Amniotic stem cell (primary cell): ENCODE measurements around the gene EXOSC3.
A peak's percentile ranks its signal among the peaks of the same experiment; 100 is the strongest.
"Not testable (repeated sequence)": the region's sequence is repeated elsewhere in the genome, so short reads cannot be mapped to it uniquely, and the experiment has no call there.

ENCODE experiments used
- DNase-seq: peaks from one replicate; lab custom pipeline; 2025; lab: John Stamatoyannopoulos, UW

EXOSC3 gene

GRCh38 chr9:37775216-37775919, 9.5 kb downstream of the EXOSC3 start:
- DNase-seq: no peak

DNA sequence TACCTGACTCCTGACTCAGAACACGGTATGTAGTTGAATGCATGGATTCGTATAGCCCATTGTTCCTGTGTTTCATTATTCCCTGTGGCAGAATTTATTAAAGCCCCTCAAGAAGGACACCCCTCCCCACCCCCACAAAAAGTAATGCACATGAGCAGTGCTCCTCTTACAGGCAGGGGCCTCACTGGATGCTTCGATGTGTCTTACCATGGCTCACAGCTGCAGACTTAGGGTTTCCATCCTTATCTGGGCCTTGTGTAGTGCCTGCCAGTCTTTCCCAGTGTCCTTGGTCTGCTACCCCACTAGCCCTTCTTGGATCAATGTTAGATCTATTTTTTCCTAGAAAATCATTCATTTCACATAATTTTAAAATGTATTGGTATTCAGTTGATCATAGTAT, 14.9 kb downstream of the EXOSC3 start:
- DNase-seq: no peak

GRCh38 chr9:37769306-37769705, 15.6 kb downstream of the EXOSC3 start:
- DNase-seq: no peak

DNA sequence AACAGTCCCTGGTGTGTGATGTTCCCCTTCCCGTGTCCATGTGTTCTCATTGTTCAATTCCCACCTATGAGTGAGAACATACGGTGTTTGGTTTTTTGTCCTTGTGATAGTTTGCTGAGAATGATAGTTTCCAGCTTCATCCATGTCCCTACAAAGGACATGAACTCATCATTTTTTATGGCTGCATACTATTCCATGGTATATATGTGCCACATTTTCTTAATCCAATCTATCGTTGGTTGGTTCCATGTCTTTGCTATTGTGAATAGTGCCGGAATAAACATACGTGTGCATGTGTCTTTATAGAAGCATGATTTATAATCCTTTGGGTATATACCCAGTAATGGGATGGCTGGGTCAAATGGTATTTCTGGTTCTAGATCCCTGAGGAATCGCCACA, 19.6 kb downstream of the EXOSC3 start:
- not testable (repeated sequence) for DNase-seq

- DNase-seq: no peak
Measured at GRCh38 chr9:37761511-37761910, 23.4 kb downstream of the EXOSC3 start.

DNA sequence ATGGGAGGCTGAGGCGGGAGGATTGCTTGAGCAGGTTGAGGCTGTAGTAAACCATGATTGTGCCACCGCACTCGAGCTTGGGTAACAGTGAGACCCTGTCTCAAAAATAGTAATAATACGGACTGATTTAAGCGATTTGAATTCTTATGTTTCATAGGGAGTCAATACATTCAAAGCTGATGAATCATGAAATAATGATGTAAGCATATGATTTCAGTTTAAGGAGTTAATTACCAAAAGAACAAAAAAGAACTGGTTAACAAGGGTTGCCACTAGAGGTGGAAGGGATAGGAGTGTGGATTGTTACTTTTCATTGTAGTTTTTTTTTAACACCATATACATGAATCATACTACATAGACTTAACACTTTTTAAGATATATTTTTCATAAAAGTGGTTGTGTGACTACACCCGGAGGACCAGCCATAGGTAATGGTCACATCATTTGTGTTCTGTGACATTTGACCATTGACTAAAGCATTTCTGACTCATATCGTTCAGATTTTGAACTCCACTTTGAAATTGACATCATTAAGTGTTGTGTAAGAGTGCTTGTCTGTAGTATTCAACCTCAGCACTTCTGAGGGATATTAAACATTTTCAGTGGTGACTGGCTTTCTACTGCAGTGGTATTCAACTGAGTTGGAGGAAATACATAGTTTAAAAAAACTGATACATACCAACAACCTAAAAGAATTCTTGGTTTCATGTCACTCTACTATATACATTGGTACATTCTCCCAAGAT, 24.3 kb downstream of the EXOSC3 start:
- DNase-seq: no peak

GRCh38 chr9:37758747-37759146, 26.1 kb downstream of the EXOSC3 start:
- no peak for DNase-seq

DNA sequence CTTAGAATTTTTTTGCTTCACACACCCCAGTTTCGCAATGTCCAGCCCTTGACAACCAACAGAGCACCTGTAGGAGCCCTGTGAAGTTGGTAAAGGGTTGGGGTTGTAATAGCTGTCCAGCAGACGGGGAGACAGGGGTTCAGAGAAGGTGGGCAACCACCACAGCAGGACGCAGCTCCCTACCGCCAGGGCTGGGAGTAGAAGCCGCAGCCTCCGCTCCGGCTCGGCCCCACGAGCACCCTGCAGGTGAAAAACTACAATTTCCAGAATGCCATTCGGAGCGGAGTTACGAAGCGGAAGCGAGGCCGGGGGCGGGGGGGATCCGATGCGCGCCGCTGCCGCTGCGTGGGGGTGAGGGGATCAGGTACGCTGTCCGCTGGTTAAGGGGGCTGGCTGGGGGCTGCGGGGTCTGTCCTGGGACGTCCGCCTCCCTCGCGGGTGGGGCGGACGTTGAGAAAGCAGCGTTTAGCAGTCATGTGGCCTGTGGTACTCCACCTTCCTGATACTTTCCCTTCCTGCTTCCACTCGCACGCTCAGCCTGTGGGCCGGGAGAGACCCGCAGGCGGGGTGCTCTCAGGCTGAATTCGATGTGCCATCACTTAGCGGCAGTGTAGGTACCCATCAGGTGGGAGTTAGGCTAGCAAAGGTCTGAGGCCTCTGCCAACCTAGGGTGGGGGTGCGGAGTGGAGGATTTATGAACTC, 31.2 kb downstream of the EXOSC3 start, which contains the start of gene TRMT10B:
TRMT10B (plus strand) TSS at position 317 of the 702 bp plus-strand sequence. CDS start 8,127 bp downstream, outside the sequence.
- DNase-seq: no peak

DNA sequence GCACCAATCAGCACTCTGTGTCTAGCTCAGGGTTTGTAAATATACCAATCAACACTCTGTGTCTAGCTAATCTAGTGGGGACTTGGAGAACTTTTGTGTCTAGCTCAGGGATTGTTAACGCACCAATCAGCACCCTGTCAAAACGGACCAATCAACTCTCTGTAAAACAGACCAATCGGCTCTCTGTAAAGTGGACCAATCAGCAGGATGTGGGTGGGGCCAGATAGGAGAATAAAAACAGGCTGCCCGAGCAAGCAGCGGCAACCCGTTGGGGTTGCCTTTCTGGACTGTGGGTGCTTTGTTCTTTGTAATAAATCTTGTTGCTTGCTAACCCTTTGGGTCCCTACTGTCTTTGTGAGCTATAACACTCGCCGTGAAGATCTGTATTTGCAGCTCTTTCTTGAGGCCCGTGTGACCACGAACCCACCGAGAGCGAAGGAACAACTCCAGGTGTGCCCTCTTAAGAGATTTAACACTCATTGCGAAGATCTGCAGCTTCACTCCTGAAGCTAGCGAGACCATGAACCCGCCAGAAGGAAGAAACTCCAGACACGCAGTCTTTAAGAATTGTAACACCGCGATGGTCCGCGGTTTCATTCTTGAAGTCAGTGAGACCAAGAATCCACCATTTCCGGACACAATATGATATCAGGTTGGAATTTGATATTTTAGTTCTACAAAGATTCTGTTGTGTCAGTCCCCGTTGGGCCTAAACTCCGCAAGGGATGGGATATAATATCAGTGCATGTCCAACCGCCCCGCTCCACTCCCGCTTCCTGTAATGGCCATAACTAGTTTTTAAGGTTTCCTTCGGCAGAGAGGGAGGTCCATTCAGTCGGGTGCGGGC, 32.0 kb downstream of the EXOSC3 start:
- DNase-seq: no peak

- not testable (repeated sequence) for DNase-seq
Measured at GRCh38 chr9:37752112-37752511, 32.8 kb downstream of the EXOSC3 start.

GRCh38 chr9:37751704-37752103, 33.2 kb downstream of the EXOSC3 start:
- DNase-seq: not testable (repeated sequence)

DNA sequence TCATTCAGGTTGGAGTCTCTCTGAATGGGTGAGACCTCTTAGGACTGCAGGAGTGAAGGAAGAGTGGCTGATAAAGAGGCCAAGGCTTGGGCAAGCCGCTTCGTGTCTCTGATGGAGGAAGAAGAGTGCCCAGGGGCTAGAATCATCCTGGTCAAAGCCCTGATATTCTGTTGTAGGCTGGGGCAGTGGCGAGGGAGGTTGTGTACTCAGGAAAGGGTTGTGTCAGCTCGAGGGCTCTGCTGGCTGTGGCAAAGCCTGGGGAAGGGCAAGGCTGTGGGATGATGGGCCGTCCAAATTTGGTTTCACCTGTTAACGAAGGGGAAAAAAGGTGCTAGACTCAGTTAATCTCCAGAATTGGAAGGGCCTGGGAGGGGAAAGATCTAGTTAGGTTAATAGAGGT, 33.7 kb downstream of the EXOSC3 start:
- DNase-seq: no peak

DNA sequence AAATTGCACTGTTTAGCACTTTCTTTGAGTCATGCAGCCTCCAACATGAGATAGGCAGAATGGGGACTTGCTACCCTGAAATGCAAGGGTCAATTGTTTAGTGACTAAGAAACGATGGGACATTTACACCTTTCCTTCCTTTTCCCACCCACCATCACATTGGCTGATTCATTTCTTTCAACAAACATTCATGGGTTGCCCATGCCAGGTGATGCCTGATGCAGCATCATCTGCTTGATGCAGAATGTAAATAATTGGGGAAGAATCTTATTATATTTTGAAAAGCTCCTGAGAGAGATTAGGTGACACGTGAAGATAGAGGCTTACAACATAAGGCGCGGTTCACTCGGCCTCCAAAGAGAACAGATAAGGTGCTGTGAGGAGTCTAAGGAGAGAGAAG, 35.7 kb downstream of the EXOSC3 start:
- DNase-seq: no peak

DNA sequence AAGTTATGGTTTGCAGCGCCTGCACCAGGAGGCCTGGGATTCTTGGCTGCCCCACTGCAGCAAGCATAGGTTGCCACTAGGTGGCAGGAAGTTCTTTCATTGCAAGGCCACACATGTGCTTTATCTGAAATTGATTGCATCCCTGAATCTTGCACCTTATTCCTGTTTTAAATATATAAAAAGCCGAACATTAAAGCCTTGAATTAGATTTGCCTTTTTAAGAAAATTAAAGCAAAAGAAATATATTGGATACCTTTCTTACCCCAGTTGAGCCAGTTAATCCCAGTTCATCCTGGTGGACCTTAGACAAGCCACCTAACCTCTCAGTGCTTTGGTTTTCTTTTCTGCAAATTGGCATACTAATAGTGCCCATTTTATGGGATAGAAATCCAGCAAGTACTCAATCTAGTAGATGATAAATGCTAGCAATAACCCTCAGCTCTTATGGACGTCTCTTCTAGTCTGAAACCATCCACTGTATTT, 37.6 kb downstream of the EXOSC3 start:
- DNase-seq: peak; percentile 51

DNA sequence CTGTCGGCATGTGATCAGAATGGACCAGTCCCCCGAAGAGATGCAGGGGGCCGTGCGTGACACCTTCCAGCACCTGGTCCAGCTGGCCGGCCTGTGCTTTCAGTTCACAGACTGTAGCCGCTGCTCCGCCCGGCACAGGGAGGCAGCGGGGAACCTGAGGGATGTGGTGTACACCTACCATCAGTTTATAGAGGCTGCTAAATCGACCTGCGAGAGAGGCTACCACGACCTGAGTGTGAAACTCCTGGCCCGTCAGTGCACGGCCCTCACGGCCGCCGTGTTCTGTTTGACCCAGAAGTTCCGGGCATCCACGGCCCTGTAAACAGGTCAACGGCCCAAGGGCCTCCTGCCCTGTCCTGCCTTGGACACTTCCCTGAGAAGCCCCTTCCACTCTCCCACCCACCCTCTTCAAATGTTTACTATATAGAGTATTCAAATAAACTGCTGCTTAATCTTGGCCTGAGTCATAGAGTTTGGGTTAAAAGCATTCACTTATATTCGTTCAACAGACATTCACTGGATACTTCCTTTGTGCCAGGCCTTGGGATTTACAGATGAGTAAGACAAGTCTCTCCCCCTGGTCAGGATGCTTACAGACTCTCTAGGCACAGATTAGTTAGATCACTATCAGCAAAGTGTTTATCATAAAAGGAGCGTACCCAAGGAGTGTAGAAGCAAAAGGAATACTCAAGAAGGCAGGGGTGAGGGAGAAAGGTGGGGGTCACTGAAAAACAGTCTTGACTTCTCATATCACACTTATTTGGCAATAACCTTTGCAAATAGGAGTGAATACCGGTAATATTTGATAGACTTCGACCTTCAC, 38.2 kb downstream of the EXOSC3 start:
- no peak for DNase-seq

GRCh38 chr9:37745970-37746369, 38.9 kb downstream of the EXOSC3 start:
- DNase-seq: no peak

- DNase-seq: no peak
Measured at GRCh38 chr9:37740631-37741328, 44.1 kb downstream of the EXOSC3 start.

DNA sequence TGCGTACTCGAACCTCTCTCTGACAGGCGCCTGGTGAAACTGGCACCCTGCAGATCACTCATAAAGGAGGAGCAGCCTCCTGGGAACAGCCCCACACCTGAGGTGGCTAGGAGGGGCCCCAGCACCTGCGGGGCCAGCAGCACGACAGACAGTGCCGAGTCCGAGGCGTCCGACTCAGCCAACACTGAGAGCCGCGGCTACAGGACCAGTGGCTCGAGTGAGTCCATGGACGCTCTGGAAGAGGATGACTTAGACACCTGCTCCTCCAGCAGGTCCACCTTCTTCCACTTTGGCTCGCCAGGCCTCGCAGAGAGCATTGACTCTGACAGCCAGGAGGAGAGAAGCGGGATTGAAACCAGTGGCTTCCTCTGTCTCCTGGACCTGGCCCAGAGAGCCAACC, 44.7 kb downstream of the EXOSC3 start:
- no peak for DNase-seq

DNA sequence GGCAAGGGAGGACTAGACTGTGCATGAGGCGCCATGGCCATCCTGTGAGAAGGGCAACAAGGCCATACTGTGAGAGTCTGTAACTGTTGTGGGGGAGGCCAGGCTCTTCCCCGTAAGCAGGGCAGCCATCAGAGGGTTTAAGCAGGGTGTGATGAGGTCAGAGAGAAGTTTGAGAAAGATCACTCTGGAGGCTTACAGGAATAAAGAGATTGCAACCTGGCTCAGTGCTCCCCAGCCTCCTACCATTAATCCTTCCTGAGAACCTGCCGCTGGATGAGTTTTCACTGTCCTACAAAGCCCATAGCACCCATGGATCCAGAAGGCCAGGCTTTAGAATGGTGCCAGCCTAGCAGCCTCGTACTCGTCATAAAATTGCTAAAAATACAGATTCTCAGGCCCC, 45.6 kb downstream of the EXOSC3 start:
- DNase-seq: no peak

- DNase-seq: no peak
Measured at GRCh38 chr9:37732952-37733351, 51.9 kb downstream of the EXOSC3 start.
